ENCODE measurements around the gene LUC7L. TPM values are rescaled to one million over a fixed set of nuclear protein-coding genes. Genes with fewer than 3 reads are reported as not detected.
"Not testable (repeated sequence)": the region's sequence is repeated elsewhere in the genome, so short reads cannot be mapped to it uniquely, and the experiment has no call there.

Gene LUC7L
- total and polyA plus RNA-seq, 4 experiments from 2014 or later = 5.1 to 157 (median 80.1) TPM

- POLR2A ChIA-PET (ENCODE audit: partially characterized antibody) = interaction anchor here (0.5 kb wide), 1 partner anchor 13 kb away, joined by 4 read pairs; no protein-coding TSS in a partner anchor
- Mint-ChIP-seq H3K27ac (peak overlapping the region in 3 of 7 donors; percentile 30 to 70 (median 35)), H3K27me3 (peaks cover 24 to 26% of the 10 kb centered on the region in 2 donors), H3K4me1 (peaks cover 3 to 8% (median 6%) of the 10 kb centered on the region in 4 donors), H3K36me3 (no peaks in the 10 kb centered on the region), H3K4me3 (peak overlapping the region; percentile 42 to 85 (median 78)), H3K9me3 (peaks cover 0 to 2% (median 0%) of the 10 kb centered on the region in 8 donors)
- Histone ChIP-seq H3K9me3 (ENCODE audit: control insufficient read depth in 1 of 2, low read length in 2 of 2) (no peaks in the 10 kb centered on the region), H3K36me3 (ENCODE audit: insufficient read depth, low read length) (no peaks in the 10 kb centered on the region), H3K4me3 (ENCODE audit: low read length in 2 of 2) (no peak overlapping the region), H3K27me3 (ENCODE audit: insufficient read depth, low read length) (peaks cover 7% of the 10 kb centered on the region), H3K27ac (ENCODE audit: low read depth, low read length) (no peak overlapping the region), H3K4me1 (ENCODE audit: insufficient read depth, low read length) (peaks cover 9% of the 10 kb centered on the region)
- no peak for DNase-seq
- CTCF ChIA-PET (ENCODE audit: partially characterized antibody) = no interaction called here
- intact Hi-C loops (cut with micrococcal nuclease) = no loop called here
Measured at GRCh38 chr16:154217-155030, 74.8 kb downstream of the LUC7L start.

- H3K4me3 ChIP-seq (ENCODE audit: low read length in 2 of 2); CTCF ChIA-PET (ENCODE audit: partially characterized antibody); POLR2A ChIA-PET (ENCODE audit: partially characterized antibody); H3K9me3 Mint-ChIP-seq; H3K36me3 Mint-ChIP-seq; H3K4me1 Mint-ChIP-seq; H3K27me3 ChIP-seq (ENCODE audit: insufficient read depth, low read length); H3K4me1 ChIP-seq (ENCODE audit: insufficient read depth, low read length); H3K4me3 Mint-ChIP-seq; H3K9me3 ChIP-seq (ENCODE audit: control insufficient read depth in 1 of 2, low read length in 2 of 2); DNase-seq; H3K27ac Mint-ChIP-seq; H3K36me3 ChIP-seq (ENCODE audit: insufficient read depth, low read length); intact Hi-C loops (cut with micrococcal nuclease); H3K27ac ChIP-seq (ENCODE audit: low read depth, low read length): not testable (repeated sequence)
- peaks cover 19 to 23% of the 10 kb centered on the region in 2 donors for H3K27me3 Mint-ChIP-seq
Measured at GRCh38 chr16:153550-154216, 75.6 kb downstream of the LUC7L start.

GRCh38 chr16:153129-153521 lies 76.1 kb downstream of the LUC7L start:
- H3K36me3 ChIP-seq (ENCODE audit: insufficient read depth, low read length); H3K36me3 Mint-ChIP-seq; H3K4me1 ChIP-seq (ENCODE audit: insufficient read depth, low read length); H3K4me1 Mint-ChIP-seq; H3K9me3 Mint-ChIP-seq; intact Hi-C loops (cut with micrococcal nuclease); H3K27ac ChIP-seq (ENCODE audit: low read depth, low read length); CTCF ChIA-PET (ENCODE audit: partially characterized antibody); DNase-seq; H3K9me3 ChIP-seq (ENCODE audit: control insufficient read depth in 1 of 2, low read length in 2 of 2); H3K4me3 Mint-ChIP-seq; POLR2A ChIA-PET (ENCODE audit: partially characterized antibody); H3K27me3 ChIP-seq (ENCODE audit: insufficient read depth, low read length); H3K27ac Mint-ChIP-seq; H3K4me3 ChIP-seq (ENCODE audit: low read length in 2 of 2): not testable (repeated sequence)
- peaks cover 17 to 25% of the 10 kb centered on the region in 2 donors for H3K27me3 Mint-ChIP-seq

- POLR2A ChIA-PET (ENCODE audit: partially characterized antibody) = no interaction called here
- Histone ChIP-seq H3K4me3 (ENCODE audit: low read length in 2 of 2) (no peak within 1 kb of the TSS), H3K27ac (ENCODE audit: low read depth, low read length) (no peak within 1 kb of the TSS), H3K4me1 (ENCODE audit: insufficient read depth, low read length) (peaks cover 9% of the 10 kb centered on the region), H3K27me3 (ENCODE audit: insufficient read depth, low read length) (peaks cover 7% of the 10 kb centered on the region), H3K36me3 (ENCODE audit: insufficient read depth, low read length) (no peaks in the 10 kb centered on the region), H3K9me3 (ENCODE audit: control insufficient read depth in 1 of 2, low read length in 2 of 2) (no peaks in the 10 kb centered on the region)
- H3K27ac Mint-ChIP-seq = peak within 1 kb of the TSS in 1 of 7 donors; percentile 17
- peaks cover 0 to 2% (median 0%) of the 10 kb centered on the region in 8 donors for H3K9me3 Mint-ChIP-seq
- H3K4me1 Mint-ChIP-seq = peaks cover 3 to 8% (median 6%) of the 10 kb centered on the region in 4 donors
- CTCF ChIA-PET (ENCODE audit: partially characterized antibody) = no interaction called here
- no peak for DNase-seq
- H3K36me3 Mint-ChIP-seq = no peaks in the 10 kb centered on the region
- intact Hi-C loops (cut with micrococcal nuclease) = no loop called here
- peaks cover 16 to 25% of the 10 kb centered on the region in 2 donors for H3K27me3 Mint-ChIP-seq
- H3K4me3 Mint-ChIP-seq = peak within 1 kb of the TSS in 2 of 8 donors; percentile 20 to 47
Measured at GRCh38 chr16:152141-153128, 76.8 kb downstream of the LUC7L start, which contains the start of gene HBZ. HBZ (plus strand) TSS chr16:152644; CDS start chr16:152910, 266 bp downstream.

GRCh38 chr16:149024-149660 lies 80.1 kb downstream of the LUC7L start:
- no peaks in the 10 kb centered on the region for H3K36me3 ChIP-seq (ENCODE audit: insufficient read depth, low read length)
- peaks cover 0 to 2% (median 0%) of the 10 kb centered on the region in 8 donors for H3K9me3 Mint-ChIP-seq
- H3K4me1 ChIP-seq (ENCODE audit: insufficient read depth, low read length) = no peaks in the 10 kb centered on the region
- no peak overlapping the region for H3K4me3 Mint-ChIP-seq
- no peaks in the 10 kb centered on the region for H3K9me3 ChIP-seq (ENCODE audit: control insufficient read depth in 1 of 2, low read length in 2 of 2)
- POLR2A ChIA-PET (ENCODE audit: partially characterized antibody) = no interaction called here
- intact Hi-C loops (cut with micrococcal nuclease) = no loop called here
- H3K27ac ChIP-seq (ENCODE audit: low read depth, low read length) = no peak overlapping the region
- no peaks in the 10 kb centered on the region for H3K4me1 Mint-ChIP-seq
- H3K27me3 ChIP-seq (ENCODE audit: insufficient read depth, low read length) = no peaks in the 10 kb centered on the region
- no peaks in the 10 kb centered on the region for H3K36me3 Mint-ChIP-seq
- H3K27me3 Mint-ChIP-seq = peaks cover 13 to 18% of the 10 kb centered on the region in 2 donors
- CTCF ChIA-PET (ENCODE audit: partially characterized antibody) = no interaction called here
- no peak overlapping the region for H3K4me3 ChIP-seq (ENCODE audit: low read length in 2 of 2)
- no peak for DNase-seq
- H3K27ac Mint-ChIP-seq = no peak overlapping the region

GRCh38 chr16:146646-147045 lies 82.6 kb downstream of the LUC7L start:
- Mint-ChIP-seq H3K4me1 (no peaks in the 10 kb centered on the region), H3K27me3 (peaks cover 11 to 17% of the 10 kb centered on the region in 2 donors), H3K9me3 (no peaks in the 10 kb centered on the region), H3K27ac (peak overlapping the region in 1 of 7 donors; percentile 17), H3K4me3 (no peak overlapping the region), H3K36me3 (no peaks in the 10 kb centered on the region)
- ChIA-PET CTCF (ENCODE audit: partially characterized antibody) (no interaction called here), POLR2A (ENCODE audit: partially characterized antibody) (no interaction called here)
- Histone ChIP-seq H3K4me3 (ENCODE audit: low read length in 2 of 2) (no peak overlapping the region), H3K27me3 (ENCODE audit: insufficient read depth, low read length) (no peaks in the 10 kb centered on the region), H3K9me3 (ENCODE audit: control insufficient read depth in 1 of 2, low read length in 2 of 2) (no peaks in the 10 kb centered on the region), H3K36me3 (ENCODE audit: insufficient read depth, low read length) (no peaks in the 10 kb centered on the region), H3K27ac (ENCODE audit: low read depth, low read length) (no peak overlapping the region), H3K4me1 (ENCODE audit: insufficient read depth, low read length) (no peaks in the 10 kb centered on the region)
- no peak for DNase-seq
- intact Hi-C loops (cut with micrococcal nuclease) = no loop called here

All from CD4-positive, alpha-beta memory T cell (primary cell).